Upper lobe of left lung (tissue), 4 donors: ENCODE results near the gene SEMA7A.

ENCODE experiments used
- POLR2AphosphoS5 ChIP-seq, 2 donors: sonication (generic); formaldehyde crosslinking; IDR thresholded peaks; one replicate each; pipeline ENCODE4 v1.5.1; 2017; ENCODE audit warnings: antibody characterized with exemption in 2 of 2
- TF ChIP-seq, protein P1 (sequence below), 6 experiments: fragments of 450-650 bp in 4 of 6; fragments of 200-600 bp in 2 of 6; sonication (generic) in 2 of 6; IDR thresholded peaks; one replicate each; pipeline ENCODE4 v1.5.1; 2016 to 2019; ENCODE audit warnings: antibody characterized with exemption in 6 of 6

DNA sequence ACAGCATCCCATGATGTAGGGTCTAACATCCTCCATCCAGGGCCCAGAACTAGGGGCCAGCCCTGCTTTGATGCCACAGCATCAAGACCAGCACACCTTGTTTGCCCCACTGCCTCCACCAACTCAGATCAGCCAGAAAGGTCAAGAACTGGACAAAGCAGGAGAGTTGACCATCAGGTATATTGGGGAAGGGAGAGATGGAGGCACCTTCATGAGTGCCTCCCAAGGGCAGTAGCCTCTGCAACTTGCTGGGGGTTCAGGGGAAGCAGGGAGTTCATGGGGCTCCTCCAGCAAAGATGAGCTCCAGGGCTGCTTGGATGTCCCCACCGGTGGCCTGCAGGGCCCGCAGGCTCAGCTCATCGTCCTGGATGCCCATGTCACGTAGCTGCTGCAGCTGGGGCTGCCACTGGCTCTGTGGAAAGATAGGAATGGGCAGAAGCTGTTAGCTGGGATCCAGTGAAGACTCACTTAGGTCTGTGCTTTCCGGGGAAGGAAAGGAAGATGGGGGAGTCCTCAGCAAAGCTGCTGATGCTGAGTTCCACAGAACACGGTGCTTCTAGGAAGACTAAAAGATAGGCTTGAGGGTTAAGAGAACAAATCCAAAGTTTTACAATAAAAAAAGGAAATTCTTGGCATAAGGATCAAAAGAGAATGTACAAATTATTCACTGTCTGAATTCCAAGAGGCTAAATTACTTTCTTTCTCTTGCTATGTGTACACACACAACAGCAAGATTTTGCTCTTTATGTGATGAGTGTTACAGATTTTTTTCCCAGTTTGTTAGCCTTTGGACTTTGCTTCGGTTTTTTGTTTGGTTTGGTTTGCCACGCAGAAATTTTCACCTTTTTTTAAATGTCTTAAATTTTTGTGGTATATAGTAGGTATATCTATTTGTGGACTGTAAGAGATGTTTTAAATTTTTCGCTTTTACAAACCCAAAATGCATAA lies 12.3 kb upstream of the SEMA7A start:
- TF ChIP-seq, protein P1, sequence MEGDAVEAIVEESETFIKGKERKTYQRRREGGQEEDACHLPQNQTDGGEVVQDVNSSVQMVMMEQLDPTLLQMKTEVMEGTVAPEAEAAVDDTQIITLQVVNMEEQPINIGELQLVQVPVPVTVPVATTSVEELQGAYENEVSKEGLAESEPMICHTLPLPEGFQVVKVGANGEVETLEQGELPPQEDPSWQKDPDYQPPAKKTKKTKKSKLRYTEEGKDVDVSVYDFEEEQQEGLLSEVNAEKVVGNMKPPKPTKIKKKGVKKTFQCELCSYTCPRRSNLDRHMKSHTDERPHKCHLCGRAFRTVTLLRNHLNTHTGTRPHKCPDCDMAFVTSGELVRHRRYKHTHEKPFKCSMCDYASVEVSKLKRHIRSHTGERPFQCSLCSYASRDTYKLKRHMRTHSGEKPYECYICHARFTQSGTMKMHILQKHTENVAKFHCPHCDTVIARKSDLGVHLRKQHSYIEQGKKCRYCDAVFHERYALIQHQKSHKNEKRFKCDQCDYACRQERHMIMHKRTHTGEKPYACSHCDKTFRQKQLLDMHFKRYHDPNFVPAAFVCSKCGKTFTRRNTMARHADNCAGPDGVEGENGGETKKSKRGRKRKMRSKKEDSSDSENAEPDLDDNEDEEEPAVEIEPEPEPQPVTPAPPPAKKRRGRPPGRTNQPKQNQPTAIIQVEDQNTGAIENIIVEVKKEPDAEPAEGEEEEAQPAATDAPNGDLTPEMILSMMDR (IDR thresholded peaks at IDR 0.05): no peak
- no peak for TF ChIP-seq POLR2AphosphoS5 (IDR thresholded peaks at IDR 0.05)
